Stimulated activated CD8-positive, alpha-beta memory T cell treated with anti-CD3 and anti-CD28 coated beads, Interleukin-7, amount 100 ng/mL, for 4 hours (primary cell): ENCODE measurements around the gene ELAVL3.

ENCODE experiments used
- DNase-seq, 2 donors: peaks; one replicate each; pipeline ENCODE4 v3.0.0-alpha.2; 2020; ENCODE audit warnings: low read depth in 2 of 2

Gene ELAVL3

GRCh38 chr19:11480715-11481533 lies at the start of gene ELAVL3:
ELAVL3 (minus strand) TSS chr19:11481046; CDS start chr19:11480608, 438 bp downstream.
- no peak for DNase-seq

- DNase-seq = no peak
Observed at GRCh38 chr19:11530432-11530831, 49.6 kb upstream of the ELAVL3 start.

- peak; percentile 83 to 88 for DNase-seq
Observed at GRCh38 chr19:11528551-11529341, 47.9 kb upstream of the ELAVL3 start, which contains the start of gene ECSIT. ECSIT (minus strand) TSS chr19:11529134; CDS start chr19:11519170, 9,964 bp downstream.

GRCh38 chr19:11519138-11519537 lies 38.3 kb upstream of the ELAVL3 start:
- DNase-seq = no peak

- DNase-seq = no peak
Observed at GRCh38 chr19:11513946-11514345, 33.1 kb upstream of the ELAVL3 start.

GRCh38 chr19:11510444-11510843 lies 29.6 kb upstream of the ELAVL3 start:
- no peak for DNase-seq

- DNase-seq = no peak
Observed at GRCh38 chr19:11507370-11508078, 26.7 kb upstream of the ELAVL3 start.

- no peak for DNase-seq
Observed at GRCh38 chr19:11506967-11507366, 26.1 kb upstream of the ELAVL3 start.

GRCh38 chr19:11506101-11506555 lies 25.3 kb upstream of the ELAVL3 start:
- DNase-seq = no peak

- DNase-seq = peak; percentile 90 to 92
Observed at GRCh38 chr19:11505504-11506100, 24.8 kb upstream of the ELAVL3 start, which contains the start of gene ZNF653. ZNF653 (minus strand) TSS chr19:11505839; CDS start chr19:11505786, 53 bp downstream.

- peak; percentile 92 to 95 for DNase-seq
Observed at GRCh38 chr19:11505032-11505503, 24.2 kb upstream of the ELAVL3 start.

GRCh38 chr19:11504502-11505031 lies 23.7 kb upstream of the ELAVL3 start:
- DNase-seq = no peak

- DNase-seq = no peak
Observed at GRCh38 chr19:11499890-11500420, 19.1 kb upstream of the ELAVL3 start.

- DNase-seq = no peak
Observed at GRCh38 chr19:11499220-11499726, 18.4 kb upstream of the ELAVL3 start.

- peak; percentile 25 to 34 for DNase-seq
Observed at GRCh38 chr19:11496391-11497163, 15.7 kb upstream of the ELAVL3 start.

GRCh38 chr19:11495885-11496284 lies 15.0 kb upstream of the ELAVL3 start:
- DNase-seq = no peak

- DNase-seq = no peak
Observed at GRCh38 chr19:11495481-11495880, 14.6 kb upstream of the ELAVL3 start.

GRCh38 chr19:11494634-11495285 lies 13.9 kb upstream of the ELAVL3 start:
- DNase-seq = no peak

GRCh38 chr19:11489378-11489777 lies 8.5 kb upstream of the ELAVL3 start:
- DNase-seq = no peak
